HEK293 (cell line): ENCODE data around the gene WNK4.
A peak's percentile ranks its signal among the peaks of the same experiment; 100 is the strongest.

ENCODE experiments used
- EGR2 ChIP-seq: fragments of 450-650 bp; formaldehyde crosslinking; IDR thresholded peaks from 2 replicates; pipeline ENCODE4 v1.5.1; 2016; ENCODE audit warnings: low read depth, missing biosample characterization, missing genetic modification characterization
- GLI4 ChIP-seq: fragments of 450-650 bp; formaldehyde crosslinking; IDR thresholded peaks from 2 replicates; pipeline ENCODE4 v1.5.1; 2016; ENCODE audit warnings: missing biosample characterization, missing genetic modification characterization
- IKZF3 ChIP-seq: fragments of 450-650 bp; IDR thresholded peaks from 2 replicates; pipeline ENCODE4 v1.5.0; 2018; ENCODE audit warnings: missing biosample characterization, mild to moderate bottlenecking, missing genetic modification characterization, moderate library complexity
- MEIS1 ChIP-seq: sonication (generic); formaldehyde crosslinking; IDR thresholded peaks from 2 replicates; pipeline ENCODE4 v1.8.1; 2022; ENCODE audit warnings: missing genetic modification reagents, mild to moderate bottlenecking, borderline replicate concordance
- MYNN ChIP-seq: fragments of 450-650 bp; formaldehyde crosslinking; IDR thresholded peaks from 2 replicates; pipeline ENCODE4 v1.5.1; 2016; ENCODE audit warnings: missing biosample characterization, missing genetic modification characterization, borderline replicate concordance
- SCRT1 ChIP-seq: fragments of 450-650 bp; formaldehyde crosslinking; IDR thresholded peaks from 2 replicates; pipeline ENCODE4 v1.5.1; 2016; ENCODE audit warnings: missing biosample characterization, missing genetic modification characterization, borderline replicate concordance
- SETDB1 ChIP-seq: IDR thresholded peaks from one replicate; pipeline ENCODE4 v1.6.1; 2017; ENCODE audit warnings: mild to moderate bottlenecking, low read length, moderate library complexity, mixed read lengths; ENCODE audit not compliant: insufficient read length
- ZBTB17 ChIP-seq: fragments of 450-650 bp; formaldehyde crosslinking; IDR thresholded peaks from 2 replicates; pipeline ENCODE4 v1.5.1; 2016; ENCODE audit warnings: missing biosample characterization, missing genetic modification characterization
- ZBTB20 ChIP-seq: fragments of 450-650 bp; formaldehyde crosslinking; IDR thresholded peaks from 2 replicates; pipeline ENCODE4 v1.5.1; 2016; ENCODE audit warnings: missing biosample characterization, missing genetic modification characterization
- ZFHX2 ChIP-seq: fragments of 450-650 bp; formaldehyde crosslinking; conservative IDR thresholded peaks from 2 replicates; pipeline ENCODE4 v1.5.1; 2016; ENCODE audit warnings: missing biosample characterization, missing genetic modification characterization
- ZFP3 ChIP-seq: fragments of 450-650 bp; formaldehyde crosslinking; IDR thresholded peaks from 2 replicates; pipeline ENCODE4 v1.5.1; 2016; ENCODE audit warnings: low read depth, missing biosample characterization, missing genetic modification characterization
- ZFP37 ChIP-seq: fragments of 450-650 bp; formaldehyde crosslinking; IDR thresholded peaks from 2 replicates; pipeline ENCODE4 v1.5.1; 2016; ENCODE audit warnings: missing biosample characterization, missing genetic modification characterization
- ZNF146 ChIP-seq: fragments of 450-650 bp; formaldehyde crosslinking; IDR thresholded peaks from 2 replicates; pipeline ENCODE4 v1.5.1; 2016; ENCODE audit warnings: missing biosample characterization, missing genetic modification characterization
- ZNF155 ChIP-seq: fragments of 450-650 bp; formaldehyde crosslinking; IDR thresholded peaks from 2 replicates; pipeline ENCODE4 v1.5.1; 2016; ENCODE audit warnings: missing biosample characterization, missing genetic modification characterization
- ZNF169 ChIP-seq: fragments of 450-650 bp; formaldehyde crosslinking; IDR thresholded peaks from 2 replicates; pipeline ENCODE4 v1.5.1; 2016; ENCODE audit warnings: missing biosample characterization, missing genetic modification characterization
- ZNF404 ChIP-seq: fragments of 450-650 bp; formaldehyde crosslinking; IDR thresholded peaks from 2 replicates; pipeline ENCODE4 v1.5.1; 2017; ENCODE audit warnings: missing biosample characterization, missing genetic modification characterization
- ZNF510 ChIP-seq: fragments of 450-650 bp; formaldehyde crosslinking; IDR thresholded peaks from 2 replicates; pipeline ENCODE4 v1.5.1; 2018; ENCODE audit warnings: mild to moderate bottlenecking, missing genetic modification characterization, missing biosample characterization; ENCODE audit not compliant: insufficient replicate concordance
- ZNF529 ChIP-seq: fragments of 450-650 bp; formaldehyde crosslinking; IDR thresholded peaks from 2 replicates; pipeline ENCODE4 v1.5.1; 2017; ENCODE audit warnings: missing genetic modification characterization, missing biosample characterization; ENCODE audit not compliant: insufficient replicate concordance
- ZNF549 ChIP-seq: fragments of 450-650 bp; IDR thresholded peaks from 2 replicates; pipeline ENCODE4 v1.5.1; 2018; ENCODE audit warnings: missing biosample characterization, missing genetic modification characterization, mild to moderate bottlenecking, inconsistent platforms, moderate library complexity
- ZNF555 ChIP-seq: fragments of 450-650 bp; formaldehyde crosslinking; conservative IDR thresholded peaks from 2 replicates; pipeline ENCODE4 v1.5.1; 2017; ENCODE audit warnings: missing biosample characterization, mild to moderate bottlenecking, missing genetic modification characterization, inconsistent platforms
- ZNF561 ChIP-seq: fragments of 450-650 bp; IDR thresholded peaks from 2 replicates; pipeline ENCODE4 v1.5.1; 2018; ENCODE audit warnings: missing biosample characterization, missing genetic modification characterization, borderline replicate concordance
- ZNF658 ChIP-seq: fragments of 450-650 bp; formaldehyde crosslinking; IDR thresholded peaks from 2 replicates; pipeline ENCODE4; 2016; ENCODE audit warnings: missing biosample characterization, missing genetic modification characterization
- ZNF664 ChIP-seq: fragments of 450-650 bp; formaldehyde crosslinking; IDR thresholded peaks from 2 replicates; pipeline ENCODE4 v1.5.1; 2016; ENCODE audit warnings: missing biosample characterization, missing genetic modification characterization
- ZNF677 ChIP-seq: fragments of 450-650 bp; IDR thresholded peaks from 2 replicates; pipeline ENCODE4 v1.5.0; 2018; ENCODE audit warnings: missing biosample characterization, mild to moderate bottlenecking, missing genetic modification characterization, moderate library complexity
- ZNF707 ChIP-seq: fragments of 450-650 bp; formaldehyde crosslinking; IDR thresholded peaks from 2 replicates; pipeline ENCODE4 v1.5.1; 2016; ENCODE audit warnings: missing biosample characterization, missing genetic modification characterization
- ZNF76 ChIP-seq: fragments of 450-650 bp; formaldehyde crosslinking; IDR thresholded peaks from 2 replicates; pipeline ENCODE4; 2016; ENCODE audit warnings: low read depth, missing biosample characterization, missing genetic modification characterization, borderline replicate concordance
- ZNF776 ChIP-seq: fragments of 450-650 bp; formaldehyde crosslinking; IDR thresholded peaks from 2 replicates; pipeline ENCODE4 v1.5.0; 2017; ENCODE audit warnings: missing biosample characterization, missing genetic modification characterization, borderline replicate concordance
- TF ChIP-seq, protein P1 (sequence below): fragments of 450-650 bp; formaldehyde crosslinking; IDR thresholded peaks from 2 replicates; pipeline ENCODE4 v1.5.1; 2016; ENCODE audit warnings: missing biosample characterization, missing genetic modification characterization
- TF ChIP-seq, protein P2 (sequence below): fragments of 450-650 bp; formaldehyde crosslinking; IDR thresholded peaks from 2 replicates; pipeline ENCODE4 v1.5.1; 2017; ENCODE audit warnings: missing biosample characterization, missing genetic modification characterization
- TF ChIP-seq, protein P3 (sequence below): fragments of 450-650 bp; formaldehyde crosslinking; IDR thresholded peaks from 2 replicates; pipeline ENCODE4 v1.5.1; 2017; ENCODE audit warnings: missing biosample characterization, missing genetic modification characterization
- TF ChIP-seq, protein P4 (sequence below): fragments of 450-650 bp; IDR thresholded peaks from 2 replicates; pipeline ENCODE4 v1.5.1; 2018; ENCODE audit warnings: missing biosample characterization, mild to moderate bottlenecking, missing genetic modification characterization
- TF ChIP-seq, protein P5 (sequence below): fragments of 450-650 bp; formaldehyde crosslinking; IDR thresholded peaks from 2 replicates; pipeline ENCODE4 v1.5.1; 2016; ENCODE audit warnings: missing biosample characterization, missing genetic modification characterization, low read depth

WNK4 gene

DNA sequence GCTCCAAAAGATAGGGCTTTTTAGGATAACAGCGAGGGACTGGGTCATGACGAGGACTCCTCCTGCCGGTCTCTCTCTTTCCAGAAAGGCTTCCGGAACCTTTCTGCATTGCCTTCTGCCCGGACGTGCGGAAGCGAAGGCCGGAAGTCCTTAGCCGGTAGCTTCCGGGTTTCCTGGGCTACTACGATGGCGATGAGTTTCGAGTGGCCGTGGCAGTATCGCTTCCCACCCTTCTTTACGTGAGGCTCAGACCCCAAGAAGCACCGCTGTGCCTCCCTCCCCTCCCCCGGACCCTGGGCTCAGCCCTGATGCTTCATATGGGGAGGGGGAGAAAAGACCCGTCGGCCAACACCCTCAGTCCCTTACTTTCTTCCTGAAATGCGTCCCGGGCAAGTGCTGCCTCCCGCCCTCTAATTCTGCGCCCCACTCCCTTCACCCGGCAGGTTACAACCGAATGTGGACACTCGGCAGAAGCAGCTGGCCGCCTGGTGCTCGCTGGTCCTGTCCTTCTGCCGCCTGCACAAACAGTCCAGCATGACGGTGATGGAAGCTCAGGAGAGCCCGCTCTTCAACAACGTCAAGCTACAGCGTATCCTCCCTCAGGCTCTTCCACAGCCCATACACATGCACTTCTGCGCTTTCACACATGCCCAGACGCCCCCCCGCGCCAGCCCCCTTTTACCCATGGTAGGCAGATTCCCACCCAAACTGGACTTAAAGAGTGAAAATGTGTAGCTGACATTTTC lies 6.9 kb upstream of the WNK4 start, which contains the start of gene VPS25 (continued):
- TF ChIP-seq, protein P1, sequence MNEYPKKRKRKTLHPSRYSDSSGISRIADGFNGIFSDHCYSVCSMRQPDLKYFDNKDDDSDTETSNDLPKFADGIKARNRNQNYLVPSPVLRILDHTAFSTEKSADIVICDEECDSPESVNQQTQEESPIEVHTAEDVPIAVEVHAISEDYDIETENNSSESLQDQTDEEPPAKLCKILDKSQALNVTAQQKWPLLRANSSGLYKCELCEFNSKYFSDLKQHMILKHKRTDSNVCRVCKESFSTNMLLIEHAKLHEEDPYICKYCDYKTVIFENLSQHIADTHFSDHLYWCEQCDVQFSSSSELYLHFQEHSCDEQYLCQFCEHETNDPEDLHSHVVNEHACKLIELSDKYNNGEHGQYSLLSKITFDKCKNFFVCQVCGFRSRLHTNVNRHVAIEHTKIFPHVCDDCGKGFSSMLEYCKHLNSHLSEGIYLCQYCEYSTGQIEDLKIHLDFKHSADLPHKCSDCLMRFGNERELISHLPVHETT (tag by site-specific recombination) = peak; percentile 89
- TF ChIP-seq ZNF155 (tag by site-specific recombination) (no peak), IKZF3 (tag by site-specific recombination) (0 out of 2 replicates have a peak, but pooled peaks have one; percentile 27), ZNF707 (tag by site-specific recombination) (no peak), ZNF658 (tag by site-specific recombination) (no peak), ZNF404 (no peak), ZFHX2 (tag by site-specific recombination) (no peak), MYNN (no peak), ZFP37 (tag by site-specific recombination) (peak; percentile 60; the same call in 1 of the 2 replicates), ZBTB20 (tag by site-specific recombination) (peak; percentile 55; the same call in 1 of the 2 replicates), ZNF76 (tag by site-specific recombination) (peak; percentile 79; the same call in 1 of the 2 replicates), MEIS1 (no peak), ZNF510 (tag by site-specific recombination) (no peak), SCRT1 (tag by site-specific recombination) (no peak), ZNF169 (no peak), ZNF664 (no peak), SETDB1 (no peak), GLI4 (tag by site-specific recombination) (peak; percentile 83; the same call in 1 of the 2 replicates), ZNF555 (tag by site-specific recombination) (no peak), ZNF677 (tag by site-specific recombination) (no peak), ZNF146 (tag by site-specific recombination) (peak; percentile 55), ZNF561 (tag by site-specific recombination) (peak; percentile 83; the same call in 1 of the 2 replicates), ZBTB17 (tag by site-specific recombination) (peak; percentile 71), EGR2 (tag by site-specific recombination) (no peak), ZFP3 (tag by site-specific recombination) (no peak), ZNF549 (tag by site-specific recombination) (no peak), ZNF529 (tag by site-specific recombination) (no peak), ZNF776 (tag by site-specific recombination) (no peak)
- TF ChIP-seq, protein P2, sequence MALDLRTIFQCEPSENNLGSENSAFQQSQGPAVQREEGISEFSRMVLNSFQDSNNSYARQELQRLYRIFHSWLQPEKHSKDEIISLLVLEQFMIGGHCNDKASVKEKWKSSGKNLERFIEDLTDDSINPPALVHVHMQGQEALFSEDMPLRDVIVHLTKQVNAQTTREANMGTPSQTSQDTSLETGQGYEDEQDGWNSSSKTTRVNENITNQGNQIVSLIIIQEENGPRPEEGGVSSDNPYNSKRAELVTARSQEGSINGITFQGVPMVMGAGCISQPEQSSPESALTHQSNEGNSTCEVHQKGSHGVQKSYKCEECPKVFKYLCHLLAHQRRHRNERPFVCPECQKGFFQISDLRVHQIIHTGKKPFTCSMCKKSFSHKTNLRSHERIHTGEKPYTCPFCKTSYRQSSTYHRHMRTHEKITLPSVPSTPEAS = 0 out of 2 replicates have a peak, but pooled peaks have one; percentile 22
- TF ChIP-seq, protein P3, sequence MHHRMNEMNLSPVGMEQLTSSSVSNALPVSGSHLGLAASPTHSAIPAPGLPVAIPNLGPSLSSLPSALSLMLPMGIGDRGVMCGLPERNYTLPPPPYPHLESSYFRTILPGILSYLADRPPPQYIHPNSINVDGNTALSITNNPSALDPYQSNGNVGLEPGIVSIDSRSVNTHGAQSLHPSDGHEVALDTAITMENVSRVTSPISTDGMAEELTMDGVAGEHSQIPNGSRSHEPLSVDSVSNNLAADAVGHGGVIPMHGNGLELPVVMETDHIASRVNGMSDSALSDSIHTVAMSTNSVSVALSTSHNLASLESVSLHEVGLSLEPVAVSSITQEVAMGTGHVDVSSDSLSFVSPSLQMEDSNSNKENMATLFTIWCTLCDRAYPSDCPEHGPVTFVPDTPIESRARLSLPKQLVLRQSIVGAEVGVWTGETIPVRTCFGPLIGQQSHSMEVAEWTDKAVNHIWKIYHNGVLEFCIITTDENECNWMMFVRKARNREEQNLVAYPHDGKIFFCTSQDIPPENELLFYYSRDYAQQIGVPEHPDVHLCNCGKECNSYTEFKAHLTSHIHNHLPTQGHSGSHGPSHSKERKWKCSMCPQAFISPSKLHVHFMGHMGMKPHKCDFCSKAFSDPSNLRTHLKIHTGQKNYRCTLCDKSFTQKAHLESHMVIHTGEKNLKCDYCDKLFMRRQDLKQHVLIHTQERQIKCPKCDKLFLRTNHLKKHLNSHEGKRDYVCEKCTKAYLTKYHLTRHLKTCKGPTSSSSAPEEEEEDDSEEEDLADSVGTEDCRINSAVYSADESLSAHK (tag by site-specific recombination) = no peak
- TF ChIP-seq, protein P4, sequence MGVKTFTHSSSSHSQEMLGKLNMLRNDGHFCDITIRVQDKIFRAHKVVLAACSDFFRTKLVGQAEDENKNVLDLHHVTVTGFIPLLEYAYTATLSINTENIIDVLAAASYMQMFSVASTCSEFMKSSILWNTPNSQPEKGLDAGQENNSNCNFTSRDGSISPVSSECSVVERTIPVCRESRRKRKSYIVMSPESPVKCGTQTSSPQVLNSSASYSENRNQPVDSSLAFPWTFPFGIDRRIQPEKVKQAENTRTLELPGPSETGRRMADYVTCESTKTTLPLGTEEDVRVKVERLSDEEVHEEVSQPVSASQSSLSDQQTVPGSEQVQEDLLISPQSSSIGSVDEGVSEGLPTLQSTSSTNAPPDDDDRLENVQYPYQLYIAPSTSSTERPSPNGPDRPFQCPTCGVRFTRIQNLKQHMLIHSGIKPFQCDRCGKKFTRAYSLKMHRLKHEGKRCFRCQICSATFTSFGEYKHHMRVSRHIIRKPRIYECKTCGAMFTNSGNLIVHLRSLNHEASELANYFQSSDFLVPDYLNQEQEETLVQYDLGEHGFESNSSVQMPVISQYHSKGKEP (tag by site-specific recombination) = no peak
- TF ChIP-seq, protein P5, sequence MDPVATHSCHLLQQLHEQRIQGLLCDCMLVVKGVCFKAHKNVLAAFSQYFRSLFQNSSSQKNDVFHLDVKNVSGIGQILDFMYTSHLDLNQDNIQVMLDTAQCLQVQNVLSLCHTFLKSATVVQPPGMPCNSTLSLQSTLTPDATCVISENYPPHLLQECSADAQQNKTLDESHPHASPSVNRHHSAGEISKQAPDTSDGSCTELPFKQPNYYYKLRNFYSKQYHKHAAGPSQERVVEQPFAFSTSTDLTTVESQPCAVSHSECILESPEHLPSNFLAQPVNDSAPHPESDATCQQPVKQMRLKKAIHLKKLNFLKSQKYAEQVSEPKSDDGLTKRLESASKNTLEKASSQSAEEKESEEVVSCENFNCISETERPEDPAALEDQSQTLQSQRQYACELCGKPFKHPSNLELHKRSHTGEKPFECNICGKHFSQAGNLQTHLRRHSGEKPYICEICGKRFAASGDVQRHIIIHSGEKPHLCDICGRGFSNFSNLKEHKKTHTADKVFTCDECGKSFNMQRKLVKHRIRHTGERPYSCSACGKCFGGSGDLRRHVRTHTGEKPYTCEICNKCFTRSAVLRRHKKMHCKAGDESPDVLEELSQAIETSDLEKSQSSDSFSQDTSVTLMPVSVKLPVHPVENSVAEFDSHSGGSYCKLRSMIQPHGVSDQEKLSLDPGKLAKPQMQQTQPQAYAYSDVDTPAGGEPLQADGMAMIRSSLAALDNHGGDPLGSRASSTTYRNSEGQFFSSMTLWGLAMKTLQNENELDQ = no peak
